Stimulated activated effector memory CD8-positive, alpha-beta T cell treated with anti-CD3 and anti-CD28 coated beads, Interleukin-12 subunit alpha, Interleukin-12 subunit beta, amount 100 ng/mL, for 72 hours (primary cell): ENCODE measurements around the gene RERE.
"Not testable (repeated sequence)": the region's sequence is repeated elsewhere in the genome, so short reads cannot be mapped to it uniquely, and the experiment has no call there.

Experiments used
- ATAC-seq: fragments of 150-1000 bp; cut with Tn5 transposase; 2 replicates; pipeline ENCODE4 v1.10.0; 2021
- DNase-seq, 2 donors: peaks; one replicate each; pipeline ENCODE4 v3.0.0; 2021 to 2022; ENCODE audit warnings: low spot score in 2 of 2
- H3K27ac Mint-ChIP-seq: one replicate; pipeline ENCODE4 v1.8.0; 2022; ENCODE audit warnings: mild to moderate bottlenecking, mixed read lengths
- H3K36me3 Mint-ChIP-seq: one replicate; pipeline ENCODE4 v1.8.0; 2022; ENCODE audit warnings: mild to moderate bottlenecking, mixed read lengths
- H3K4me1 Mint-ChIP-seq: one replicate; pipeline ENCODE4 v1.8.0; 2022; ENCODE audit warnings: mixed read lengths
- H3K4me3 Mint-ChIP-seq: one replicate; pipeline ENCODE4 v1.8.0; 2022; ENCODE audit warnings: mild to moderate bottlenecking, mixed read lengths
- H3K9me3 Mint-ChIP-seq: one replicate; pipeline ENCODE4 v1.8.0; 2022; ENCODE audit warnings: mixed read lengths

RERE gene

GRCh38 chr1:8633741-8634501 lies 183.5 kb downstream of the RERE start:
- Mint-ChIP-seq H3K27ac (no peak overlapping the region), H3K36me3 (peaks cover 5% of the 10 kb centered on the region), H3K9me3 (no peaks in the 10 kb centered on the region), H3K4me1 (peaks cover 17% of the 10 kb centered on the region), H3K4me3 (no peak overlapping the region)
- ATAC-seq (no peak), DNase-seq (no peak)

DNA sequence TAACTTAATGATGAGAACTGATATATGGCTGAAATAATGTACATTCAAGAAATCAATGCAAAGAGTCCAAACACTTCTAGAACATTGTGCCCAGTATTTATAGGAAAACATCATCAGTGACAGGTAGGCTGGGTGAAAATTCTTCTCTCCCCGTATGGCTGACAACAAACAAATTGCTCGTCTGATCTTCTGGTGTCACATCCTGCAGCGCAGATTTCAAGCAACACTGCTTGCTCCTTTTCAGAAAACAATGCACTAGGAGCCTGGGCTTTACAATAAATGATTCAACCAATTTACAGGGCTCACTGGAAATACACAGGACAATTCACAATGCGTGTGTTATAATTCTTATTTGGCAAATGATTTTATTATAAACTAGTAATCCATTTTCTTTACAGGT lies 185.3 kb downstream of the RERE start:
- ATAC-seq: no peak
- no peaks in the 10 kb centered on the region for H3K9me3 Mint-ChIP-seq
- no peak for DNase-seq
- no peak overlapping the region for H3K27ac Mint-ChIP-seq
- H3K4me3 Mint-ChIP-seq: no peak overlapping the region
- H3K4me1 Mint-ChIP-seq: peaks cover 18% of the 10 kb centered on the region
- peaks cover 5% of the 10 kb centered on the region for H3K36me3 Mint-ChIP-seq

- peaks cover 5% of the 10 kb centered on the region for H3K36me3 Mint-ChIP-seq
- peaks cover 27% of the 10 kb centered on the region for H3K4me1 Mint-ChIP-seq
- no peaks in the 10 kb centered on the region for H3K9me3 Mint-ChIP-seq
- no peak overlapping the region for H3K27ac Mint-ChIP-seq
- H3K4me3 Mint-ChIP-seq: no peak overlapping the region
- ATAC-seq (no peak), DNase-seq (no peak)
These were observed 186.3 kb downstream of the RERE start for GRCh38 chr1:8631163-8631562.

GRCh38 chr1:8629241-8630091 lies 188.0 kb downstream of the RERE start:
- H3K4me3 Mint-ChIP-seq: no peak overlapping the region
- H3K27ac Mint-ChIP-seq: peak overlapping the region; percentile 2
- no peaks in the 10 kb centered on the region for H3K9me3 Mint-ChIP-seq
- H3K4me1 Mint-ChIP-seq: peaks cover 30% of the 10 kb centered on the region
- DNase-seq (no peak), ATAC-seq (peak; percentile 98)
- peaks cover 5% of the 10 kb centered on the region for H3K36me3 Mint-ChIP-seq

DNA sequence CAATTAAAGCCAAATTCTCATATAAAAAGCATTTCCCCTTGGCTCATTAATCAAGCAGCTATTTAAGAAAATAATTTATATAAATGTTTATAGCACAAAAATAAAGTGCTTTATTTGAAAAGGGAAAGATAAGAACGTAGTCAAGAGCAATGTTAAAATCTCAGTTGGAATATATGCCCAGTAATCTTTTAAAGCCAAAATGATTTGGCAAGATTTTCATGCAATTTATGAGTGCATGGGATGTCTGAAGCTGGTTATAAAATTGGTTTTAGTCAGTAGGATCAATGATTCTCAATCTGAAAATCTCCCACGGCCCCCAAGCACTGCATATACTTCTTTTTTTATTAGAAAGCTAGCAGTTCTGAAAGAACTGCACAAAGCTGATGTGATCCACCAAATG lies 188.8 kb downstream of the RERE start:
- Mint-ChIP-seq H3K4me3 (no peak overlapping the region), H3K4me1 (peaks cover 34% of the 10 kb centered on the region), H3K27ac (no peak overlapping the region), H3K9me3 (no peaks in the 10 kb centered on the region), H3K36me3 (peaks cover 3% of the 10 kb centered on the region)
- DNase-seq (no peak), ATAC-seq (no peak)

DNA sequence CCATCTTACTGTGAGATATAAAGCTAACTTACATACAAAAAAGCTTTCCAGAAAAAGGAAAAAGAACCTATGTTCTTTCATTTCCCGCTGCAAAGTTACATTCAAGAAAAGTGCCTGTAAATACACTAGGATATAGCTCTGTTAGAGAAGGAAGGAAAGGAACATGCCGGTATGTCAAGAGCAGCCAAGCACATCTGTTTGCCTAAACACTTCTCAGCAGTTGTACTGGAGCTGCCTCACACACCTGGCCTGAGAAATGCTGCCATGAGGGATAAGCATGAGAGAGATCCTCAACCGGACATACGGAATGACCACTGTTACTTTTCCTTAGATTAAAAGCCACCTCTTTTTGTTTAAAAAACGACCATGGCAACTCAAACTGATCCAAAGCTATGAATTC lies 189.7 kb downstream of the RERE start:
- H3K36me3 Mint-ChIP-seq: no peaks in the 10 kb centered on the region

DNA sequence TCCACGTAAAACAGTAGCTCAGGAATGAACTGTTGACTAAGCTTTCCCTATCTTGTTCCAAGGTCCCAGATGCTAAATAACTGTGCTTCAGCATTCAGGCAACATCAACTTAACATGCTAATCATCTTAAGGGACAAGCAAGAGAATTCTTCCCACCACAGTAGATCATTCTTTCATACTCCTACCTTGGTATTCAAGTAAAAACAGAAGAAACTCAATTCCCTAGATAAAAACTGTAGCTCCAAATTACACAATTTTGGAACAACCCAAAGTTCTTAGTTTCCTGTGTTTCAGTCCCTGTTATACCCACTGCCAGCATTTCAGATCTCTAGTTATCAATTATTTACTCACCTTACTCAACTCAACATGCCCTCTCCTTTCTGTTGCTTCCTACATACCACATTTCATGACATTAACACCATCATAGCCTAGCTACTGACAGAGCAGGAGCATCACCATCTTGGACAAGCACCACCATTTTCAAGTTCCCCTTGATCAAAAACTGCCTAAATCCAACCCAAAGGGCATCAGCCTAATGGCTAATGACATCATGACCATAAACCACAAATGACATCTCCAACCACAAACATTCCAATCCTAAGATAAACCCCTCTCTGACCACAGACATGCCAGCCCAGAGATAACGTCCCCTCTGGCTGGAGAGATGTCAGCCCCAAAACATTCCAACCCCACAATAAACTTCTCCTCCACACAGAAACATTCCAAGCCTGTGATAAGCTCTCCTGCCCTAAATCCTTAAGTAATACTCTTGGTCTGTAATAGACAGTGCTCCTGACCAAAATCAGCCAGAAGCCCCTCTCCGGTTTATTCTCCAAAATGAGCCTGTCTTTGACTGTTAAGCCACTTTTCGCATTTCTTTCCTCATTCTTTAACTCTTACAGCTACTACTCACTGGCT lies 191.2 kb downstream of the RERE start:
- H3K36me3 Mint-ChIP-seq: no peaks in the 10 kb centered on the region

More for the DNA sequence above, 189.7 kb downstream of the RERE start:
- Mint-ChIP-seq H3K9me3 (no peaks in the 10 kb centered on the region), H3K4me1 (peaks cover 36% of the 10 kb centered on the region), H3K27ac (no peak overlapping the region), H3K4me3 (no peak overlapping the region)
- DNase-seq (no peak), ATAC-seq (no peak)

DNA sequence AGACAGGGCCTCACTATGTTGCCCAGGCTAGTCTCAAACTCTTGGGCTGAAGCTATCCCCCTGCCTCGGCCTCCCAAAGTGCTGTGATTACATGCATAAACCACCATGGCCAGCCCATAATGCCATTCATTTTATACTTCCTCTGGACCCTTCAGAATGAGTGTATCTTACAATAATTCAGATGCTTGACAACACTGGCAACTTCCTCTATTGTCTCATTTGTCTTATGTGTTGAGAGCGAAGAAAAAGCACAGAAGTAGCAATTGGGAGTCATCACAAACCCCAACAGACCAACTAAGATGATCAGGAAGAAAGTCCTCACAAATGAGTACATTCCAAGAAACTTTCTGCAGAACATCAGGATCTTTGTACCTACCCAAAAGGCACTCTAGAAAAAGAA lies 191.9 kb downstream of the RERE start:
- DNase-seq (peak in 1 of 2 donors; percentile 13), ATAC-seq (no peak)
- H3K4me3 Mint-ChIP-seq: no peak overlapping the region
- H3K9me3 Mint-ChIP-seq: no peaks in the 10 kb centered on the region
- no peaks in the 10 kb centered on the region for H3K36me3 Mint-ChIP-seq
- H3K4me1 Mint-ChIP-seq: peaks cover 35% of the 10 kb centered on the region
- H3K27ac Mint-ChIP-seq: no peak overlapping the region

More for the DNA sequence above, 191.2 kb downstream of the RERE start:
- DNase-seq (peak in 1 of 2 donors; percentile 26), ATAC-seq (no peak)
- no peak overlapping the region for H3K4me3 Mint-ChIP-seq
- H3K9me3 Mint-ChIP-seq: no peaks in the 10 kb centered on the region
- H3K4me1 Mint-ChIP-seq: peaks cover 36% of the 10 kb centered on the region
- no peak overlapping the region for H3K27ac Mint-ChIP-seq

DNA sequence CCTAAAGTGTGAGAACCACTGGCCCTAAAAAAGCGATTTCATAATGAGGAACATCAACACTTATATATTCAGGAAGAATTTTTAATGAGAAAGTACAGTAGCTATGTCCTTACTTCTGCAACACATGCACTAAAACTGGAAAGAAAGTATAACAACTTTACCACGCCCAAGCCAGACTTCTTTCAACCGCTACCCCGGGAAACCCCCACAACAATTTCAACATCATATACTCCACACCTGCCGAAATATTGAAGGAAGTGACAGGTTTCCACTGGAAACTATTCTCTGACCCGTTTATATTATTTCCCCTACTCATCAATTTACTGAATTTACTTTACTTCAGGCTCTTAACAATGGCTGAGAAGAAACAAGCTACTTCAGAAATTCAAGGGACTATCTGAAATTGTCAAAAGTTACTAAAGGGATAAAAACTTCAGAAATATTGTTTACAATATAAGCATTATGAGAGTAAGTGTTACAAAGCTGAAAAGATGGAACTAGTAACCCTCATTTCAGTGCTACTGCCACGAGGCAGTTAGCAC lies 193.7 kb downstream of the RERE start:
- DNase-seq, H3K27ac Mint-ChIP-seq, H3K9me3 Mint-ChIP-seq, H3K36me3 Mint-ChIP-seq, H3K4me3 Mint-ChIP-seq: not testable (repeated sequence)
- peak; percentile 40 for ATAC-seq
- H3K4me1 Mint-ChIP-seq: peaks cover 19% of the 10 kb centered on the region

GRCh38 chr1:8621785-8622348 lies 195.6 kb downstream of the RERE start:
- not testable (repeated sequence) for H3K36me3 Mint-ChIP-seq, H3K4me3 Mint-ChIP-seq, ATAC-seq, H3K9me3 Mint-ChIP-seq, DNase-seq, H3K27ac Mint-ChIP-seq
- peaks cover 16% of the 10 kb centered on the region for H3K4me1 Mint-ChIP-seq

GRCh38 chr1:8621034-8621582 lies 196.3 kb downstream of the RERE start:
- ATAC-seq, H3K4me3 Mint-ChIP-seq, H3K36me3 Mint-ChIP-seq, H3K27ac Mint-ChIP-seq, H3K4me1 Mint-ChIP-seq, H3K9me3 Mint-ChIP-seq: not testable (repeated sequence)
- peak in 1 of 2 donors; percentile 13 for DNase-seq

DNA sequence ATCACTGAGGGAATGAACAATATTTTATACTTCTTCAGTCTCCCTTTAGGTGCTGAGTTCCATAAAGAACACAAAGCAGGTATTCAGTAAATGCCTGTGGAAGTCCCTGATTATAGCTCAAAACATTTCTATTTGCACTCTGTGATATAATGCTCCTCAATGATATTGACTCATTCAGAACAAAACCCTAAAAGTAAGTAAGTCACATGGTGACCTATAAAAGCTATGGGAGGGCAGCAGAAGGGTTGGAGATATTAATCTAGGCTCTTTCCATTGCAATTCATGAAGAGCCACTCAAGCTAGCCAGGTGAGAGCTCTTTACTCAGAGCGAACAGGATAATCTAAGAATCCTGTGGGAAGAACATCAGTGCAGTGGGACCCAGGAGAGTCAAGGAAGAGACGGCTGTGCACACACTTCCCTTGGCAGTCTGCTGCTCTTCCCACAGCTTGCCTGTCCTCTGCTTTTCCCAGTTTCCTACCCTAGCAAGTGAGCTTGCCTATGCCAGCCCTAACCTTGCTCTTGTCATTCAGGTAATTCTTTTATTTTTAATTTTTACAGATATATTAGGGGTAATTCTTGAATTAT lies 197.4 kb downstream of the RERE start:
- DNase-seq: peak in 1 of 2 donors; percentile 15
- not testable (repeated sequence) for ATAC-seq, H3K9me3 Mint-ChIP-seq, H3K4me1 Mint-ChIP-seq, H3K36me3 Mint-ChIP-seq, H3K27ac Mint-ChIP-seq, H3K4me3 Mint-ChIP-seq

DNA sequence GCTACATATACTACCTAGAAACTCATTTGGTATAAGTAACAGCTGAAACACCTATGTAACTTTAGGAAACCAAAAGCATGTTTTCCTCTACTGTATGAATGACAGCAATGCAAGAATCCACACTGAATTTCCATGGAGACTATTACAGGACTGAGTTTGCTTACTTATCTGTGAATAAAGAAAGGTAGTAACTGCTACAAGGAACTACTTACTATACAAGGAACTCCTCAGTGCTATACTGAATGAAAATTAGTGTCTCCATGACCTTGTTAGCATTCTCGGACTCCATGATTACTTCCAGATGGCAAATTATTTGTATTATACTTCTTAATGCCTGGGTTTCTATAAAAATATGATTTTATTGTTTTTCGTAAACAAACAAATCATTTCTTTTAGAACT lies 198.0 kb downstream of the RERE start:
- DNase-seq, H3K9me3 Mint-ChIP-seq, H3K27ac Mint-ChIP-seq, ATAC-seq, H3K4me1 Mint-ChIP-seq, H3K36me3 Mint-ChIP-seq, H3K4me3 Mint-ChIP-seq: not testable (repeated sequence)

- H3K27ac Mint-ChIP-seq, H3K4me3 Mint-ChIP-seq, H3K36me3 Mint-ChIP-seq, H3K4me1 Mint-ChIP-seq, ATAC-seq, H3K9me3 Mint-ChIP-seq: not testable (repeated sequence)
- DNase-seq: peak in 1 of 2 donors; percentile 39
These were observed 200.6 kb downstream of the RERE start for GRCh38 chr1:8616791-8617190.
